Measurements from ENCODE around the gene SEPTIN2. TPM values are rescaled to one million over a fixed set of nuclear protein-coding genes. Genes with fewer than 3 reads are reported as not detected.

Gene SEPTIN2
- total RNA-seq, 4 donors from 2014 or later: 295 to 372 (median 307) TPM

DNA sequence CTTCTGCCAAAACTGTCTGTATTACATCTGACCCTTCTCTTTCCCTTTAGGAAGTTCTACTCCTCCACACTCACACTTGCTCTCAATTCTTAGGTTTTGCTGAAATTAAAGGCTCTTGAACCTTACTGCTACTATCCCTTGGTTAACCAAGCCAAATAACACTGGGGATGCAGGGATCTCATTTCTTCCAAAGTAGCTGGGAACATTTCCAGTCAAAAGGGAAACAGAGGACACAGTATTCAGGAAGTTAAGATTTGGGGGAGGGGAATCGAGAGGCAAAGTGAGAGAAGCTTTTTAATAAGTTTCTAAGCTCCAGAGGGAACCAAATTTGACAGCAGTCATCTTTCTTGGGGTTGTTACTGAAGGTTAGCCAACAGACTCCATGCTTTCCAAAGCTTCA is 6.2 kb downstream of the SEPTIN2 start:
- DNase-seq (ENCODE audit: low spot score) (no peak), ATAC-seq (ENCODE audit: low FRiP score) (no peak)
- TF ChIP-seq, protein P1, sequence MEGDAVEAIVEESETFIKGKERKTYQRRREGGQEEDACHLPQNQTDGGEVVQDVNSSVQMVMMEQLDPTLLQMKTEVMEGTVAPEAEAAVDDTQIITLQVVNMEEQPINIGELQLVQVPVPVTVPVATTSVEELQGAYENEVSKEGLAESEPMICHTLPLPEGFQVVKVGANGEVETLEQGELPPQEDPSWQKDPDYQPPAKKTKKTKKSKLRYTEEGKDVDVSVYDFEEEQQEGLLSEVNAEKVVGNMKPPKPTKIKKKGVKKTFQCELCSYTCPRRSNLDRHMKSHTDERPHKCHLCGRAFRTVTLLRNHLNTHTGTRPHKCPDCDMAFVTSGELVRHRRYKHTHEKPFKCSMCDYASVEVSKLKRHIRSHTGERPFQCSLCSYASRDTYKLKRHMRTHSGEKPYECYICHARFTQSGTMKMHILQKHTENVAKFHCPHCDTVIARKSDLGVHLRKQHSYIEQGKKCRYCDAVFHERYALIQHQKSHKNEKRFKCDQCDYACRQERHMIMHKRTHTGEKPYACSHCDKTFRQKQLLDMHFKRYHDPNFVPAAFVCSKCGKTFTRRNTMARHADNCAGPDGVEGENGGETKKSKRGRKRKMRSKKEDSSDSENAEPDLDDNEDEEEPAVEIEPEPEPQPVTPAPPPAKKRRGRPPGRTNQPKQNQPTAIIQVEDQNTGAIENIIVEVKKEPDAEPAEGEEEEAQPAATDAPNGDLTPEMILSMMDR (IDR thresholded peaks at IDR 0.05): no peak

DNA sequence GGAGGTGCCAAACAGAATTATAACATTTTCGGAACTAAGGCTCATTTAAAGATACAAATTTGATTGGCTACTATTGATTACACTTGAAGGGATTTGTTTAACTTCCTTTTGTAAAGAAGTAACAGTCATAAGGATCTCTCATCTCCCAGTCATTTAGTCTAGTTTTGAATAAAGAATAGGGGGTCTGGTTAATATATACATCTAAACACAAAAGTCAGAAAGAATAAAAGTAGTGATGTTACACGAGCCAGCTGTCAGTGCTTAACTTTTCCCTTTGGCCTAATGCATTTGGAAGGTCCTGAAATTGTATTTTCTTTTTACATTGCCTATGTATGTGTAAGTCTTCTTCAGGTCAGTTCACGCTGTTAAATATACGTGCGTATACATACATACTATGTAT is 8.1 kb downstream of the SEPTIN2 start:
- no peak for ATAC-seq (ENCODE audit: low FRiP score)
- TF ChIP-seq, protein P1 (IDR thresholded peaks at IDR 0.05): no peak

DNA sequence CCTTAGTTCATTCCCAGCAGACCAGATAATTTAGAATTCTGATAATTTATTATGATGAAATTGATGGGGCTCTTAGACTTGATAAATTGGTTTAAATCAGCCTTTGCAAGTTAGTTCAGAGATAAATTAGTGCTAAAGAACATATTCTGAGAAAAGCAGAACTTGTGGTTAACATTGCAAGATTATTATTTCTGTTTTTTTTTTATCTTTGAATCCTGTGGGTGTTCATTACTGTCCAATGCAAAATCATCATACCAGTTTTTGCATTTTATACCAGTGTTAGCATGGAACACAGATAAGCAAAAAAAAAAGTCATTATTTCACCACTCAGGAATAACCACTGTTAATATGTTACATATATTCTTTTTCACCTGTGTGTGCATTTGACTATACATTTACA is 9.1 kb downstream of the SEPTIN2 start:
- TF ChIP-seq, protein P1 (IDR thresholded peaks at IDR 0.05): no peak
- DNase-seq (ENCODE audit: low spot score) (no peak), ATAC-seq (ENCODE audit: low FRiP score) (no peak)

More for the DNA sequence above, 8.1 kb downstream of the SEPTIN2 start:
- DNase-seq (ENCODE audit: low spot score): no peak

DNA sequence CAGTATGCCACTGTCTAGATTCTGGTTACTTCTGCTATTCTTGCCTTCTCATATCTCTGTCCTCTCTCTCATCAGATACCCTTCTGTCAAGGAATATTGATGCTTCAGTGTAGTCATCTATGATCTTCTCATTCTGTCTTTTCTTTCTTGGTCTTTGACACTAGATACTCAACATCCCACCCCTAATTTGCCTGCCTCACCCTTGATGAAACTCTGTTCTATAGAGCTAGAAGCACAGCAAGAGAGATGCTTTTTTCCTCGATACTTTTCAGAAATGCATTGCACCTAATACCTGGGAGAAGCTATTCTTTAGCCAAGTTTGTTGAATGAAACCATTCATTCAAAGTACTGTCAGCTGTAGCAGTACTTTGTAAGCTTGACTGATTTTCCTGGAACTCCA is 9.5 kb downstream of the SEPTIN2 start:
- DNase-seq (ENCODE audit: low spot score) (no peak), ATAC-seq (ENCODE audit: low FRiP score) (no peak)
- TF ChIP-seq, protein P1 (IDR thresholded peaks at IDR 0.05): no peak

DNA sequence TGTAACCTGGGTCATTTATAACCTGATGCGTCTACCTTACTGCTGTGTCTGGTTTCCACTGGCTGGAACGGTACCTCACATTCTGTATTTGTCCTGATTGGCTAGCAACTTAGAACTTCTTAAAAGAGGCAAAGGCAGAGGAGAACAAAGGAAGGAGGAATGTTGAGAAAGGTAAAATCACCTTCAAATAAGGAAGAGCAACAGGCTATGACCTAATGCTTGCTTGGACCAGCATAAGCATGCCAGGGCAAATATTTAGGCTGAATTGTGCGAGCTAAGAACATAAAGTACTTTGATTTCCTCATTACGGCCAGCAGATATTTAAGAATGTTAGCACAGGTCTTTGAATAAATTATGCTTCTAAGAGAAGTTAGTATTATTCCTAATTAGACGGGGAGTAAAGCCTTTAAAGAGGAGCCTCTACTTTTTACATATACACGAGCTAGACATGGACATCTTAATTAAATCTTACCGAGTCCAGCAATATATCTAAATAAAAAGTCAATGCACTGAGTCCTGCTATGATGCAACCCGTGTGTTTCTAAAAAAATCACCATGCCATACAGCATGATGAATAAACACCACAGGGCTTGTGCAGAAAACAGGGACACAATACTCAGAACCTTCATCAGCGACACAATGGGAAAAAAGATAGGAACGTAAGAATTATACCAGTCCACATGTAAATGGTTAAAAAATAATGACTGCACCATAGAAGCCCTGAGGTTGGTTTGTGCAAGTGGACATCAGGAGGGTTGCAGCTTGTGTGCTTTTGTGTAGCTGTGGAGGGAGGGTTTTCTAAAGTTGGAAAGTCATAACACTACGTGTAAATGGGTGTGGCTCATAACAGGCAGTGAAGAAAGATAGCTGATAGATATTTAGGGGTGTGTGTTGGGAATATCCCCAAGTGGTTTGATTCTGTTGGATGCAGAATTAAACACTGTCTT is 14.2 kb downstream of the SEPTIN2 start:
- no peak for ATAC-seq (ENCODE audit: low FRiP score)

DNA sequence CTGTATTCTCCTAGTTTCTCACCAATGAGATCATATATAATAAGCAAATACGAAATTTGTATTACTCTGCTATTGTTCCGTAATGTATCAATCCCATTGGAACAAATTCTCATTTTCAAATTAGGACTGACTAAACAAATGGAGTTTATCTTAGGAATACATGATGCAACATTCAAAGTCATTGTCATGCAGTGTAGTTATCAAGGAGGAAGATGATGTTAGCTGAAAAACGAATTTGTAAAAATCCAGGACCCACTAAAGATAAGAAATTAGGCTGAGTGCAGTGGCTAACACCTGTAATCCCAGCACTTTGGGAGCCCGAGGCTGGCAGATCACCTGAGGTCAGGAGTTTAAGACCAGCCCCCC is 14.9 kb downstream of the SEPTIN2 start:
- no peak for DNase-seq (ENCODE audit: low spot score)
- no peak for ATAC-seq (ENCODE audit: low FRiP score)
- TF ChIP-seq, protein P1 (IDR thresholded peaks at IDR 0.05): no peak

More for the DNA sequence above, 14.2 kb downstream of the SEPTIN2 start:
- DNase-seq (ENCODE audit: low spot score): no peak
- TF ChIP-seq, protein P1 (IDR thresholded peaks at IDR 0.05): no peak

DNA sequence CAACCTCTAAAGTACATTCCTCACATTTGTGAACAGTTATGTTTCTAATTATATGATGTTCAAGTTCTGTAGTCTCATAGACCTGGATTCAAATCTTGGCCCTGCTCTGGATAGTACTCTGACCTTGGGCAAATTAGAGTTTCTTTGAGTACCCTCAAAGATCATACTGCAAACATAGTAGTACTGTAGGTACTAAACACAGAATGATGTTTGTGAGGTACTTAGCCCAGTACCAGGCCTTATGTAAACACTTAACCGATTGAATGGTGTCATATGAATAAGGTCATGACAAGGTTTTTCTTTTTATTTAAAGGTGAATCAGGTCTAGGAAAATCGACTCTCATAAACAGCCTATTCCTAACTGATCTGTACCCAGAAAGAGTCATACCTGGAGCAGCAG is 19.1 kb downstream of the SEPTIN2 start:
- DNase-seq (ENCODE audit: low spot score) (no peak), ATAC-seq (ENCODE audit: low FRiP score) (no peak)
- TF ChIP-seq, protein P1 (IDR thresholded peaks at IDR 0.05): no peak

Measured in omental fat pad (tissue), 4 donors.